Esophagus squamous epithelium (tissue), 4 donors: ENCODE data around the gene SRGAP2B.
"Not testable (repeated sequence)": the region's sequence is repeated elsewhere in the genome, so short reads cannot be mapped to it uniquely, and the experiment has no call there.

Source experiments
- CTCF ChIP-seq, 6 experiments: fragments of 450-650 bp in 4 of 6; fragments of 200-600 bp in 2 of 6; sonication (generic) in 2 of 6; IDR thresholded peaks; one replicate each; pipeline ENCODE4 v1.5.1; 2016 to 2019; ENCODE audit warnings: antibody characterized with exemption in 6 of 6, mild to moderate bottlenecking in 4 of 6, moderate library complexity in 4 of 6
- POLR2A ChIP-seq, 4 donors: fragments of 450-650 bp; IDR thresholded peaks; one replicate each; pipeline ENCODE4 v1.6.1; 2017; ENCODE audit warnings: antibody characterized with exemption in 4 of 4, mild to moderate bottlenecking in 4 of 4, moderate library complexity in 3 of 4

- not testable (repeated sequence) for TF ChIP-seq POLR2A, CTCF (IDR thresholded peaks at IDR 0.05)
Observed at GRCh38 chr1:144986171-144986860, 108.8 kb downstream of the SRGAP2B start.
